HG03159 (cell line): ENCODE data around the gene EXOC2.
"Not testable (repeated sequence)": the region's sequence is repeated elsewhere in the genome, so short reads cannot be mapped to it uniquely, and the experiment has no call there.

ENCODE experiments used
- ATAC-seq: cut with Tn5 transposase; IDR thresholded peaks from one replicate; pipeline ENCODE4 v1.9.1; 2021; ENCODE audit warnings: mild to moderate bottlenecking, moderate library complexity; ENCODE audit not compliant: unreplicated experiment

EXOC2 gene

GRCh38 chr6:593139-593906 lies 99.6 kb downstream of the EXOC2 start:
- no peak for ATAC-seq

- ATAC-seq = no peak
These were observed 103.8 kb downstream of the EXOC2 start for GRCh38 chr6:589090-589489.

GRCh38 chr6:586553-586952 lies 106.4 kb downstream of the EXOC2 start:
- no peak for ATAC-seq

GRCh38 chr6:583635-584034 lies 109.3 kb downstream of the EXOC2 start:
- ATAC-seq = no peak

GRCh38 chr6:583116-583515 lies 109.8 kb downstream of the EXOC2 start:
- ATAC-seq = no peak

GRCh38 chr6:582370-582769 lies 110.6 kb downstream of the EXOC2 start:
- no peak for ATAC-seq

GRCh38 chr6:579339-579738 lies 113.6 kb downstream of the EXOC2 start:
- no peak for ATAC-seq

GRCh38 chr6:572596-573265 lies 120.2 kb downstream of the EXOC2 start:
- ATAC-seq = no peak

GRCh38 chr6:571892-572291 lies 121.0 kb downstream of the EXOC2 start:
- no peak for ATAC-seq

GRCh38 chr6:570825-571224 lies 122.1 kb downstream of the EXOC2 start:
- ATAC-seq = no peak

- ATAC-seq = no peak
These were observed 123.9 kb downstream of the EXOC2 start for GRCh38 chr6:568954-569523.

- no peak for ATAC-seq
These were observed 124.9 kb downstream of the EXOC2 start for GRCh38 chr6:568085-568484.

- no peak for ATAC-seq
These were observed 129.1 kb downstream of the EXOC2 start for GRCh38 chr6:563863-564262.

GRCh38 chr6:562052-562676 lies 130.8 kb downstream of the EXOC2 start:
- no peak for ATAC-seq

- ATAC-seq = not testable (repeated sequence)
These were observed 131.6 kb downstream of the EXOC2 start for GRCh38 chr6:561335-561734.

GRCh38 chr6:558959-559358 lies 134.0 kb downstream of the EXOC2 start:
- ATAC-seq = no peak

GRCh38 chr6:558089-558488 lies 134.8 kb downstream of the EXOC2 start:
- no peak for ATAC-seq

- no peak for ATAC-seq
These were observed 141.0 kb downstream of the EXOC2 start for GRCh38 chr6:551829-552350.

- no peak for ATAC-seq
These were observed 141.5 kb downstream of the EXOC2 start for GRCh38 chr6:551405-551804.

- no peak for ATAC-seq
These were observed 143.0 kb downstream of the EXOC2 start for GRCh38 chr6:549906-550305.

- no peak for ATAC-seq
These were observed 144.4 kb downstream of the EXOC2 start for GRCh38 chr6:548517-548916.

GRCh38 chr6:548091-548490 lies 144.8 kb downstream of the EXOC2 start:
- ATAC-seq = no peak
